ENCODE results near the gene GPSM3. TPM values are rescaled to one million over a fixed set of nuclear protein-coding genes. Genes with fewer than 3 reads are reported as not detected.
A peak's percentile ranks its signal among the peaks of the same experiment; 100 is the strongest.

The GPSM3 gene
- total RNA-seq, 1 experiment from 2014 or later, result 2.0 TPM

DNA sequence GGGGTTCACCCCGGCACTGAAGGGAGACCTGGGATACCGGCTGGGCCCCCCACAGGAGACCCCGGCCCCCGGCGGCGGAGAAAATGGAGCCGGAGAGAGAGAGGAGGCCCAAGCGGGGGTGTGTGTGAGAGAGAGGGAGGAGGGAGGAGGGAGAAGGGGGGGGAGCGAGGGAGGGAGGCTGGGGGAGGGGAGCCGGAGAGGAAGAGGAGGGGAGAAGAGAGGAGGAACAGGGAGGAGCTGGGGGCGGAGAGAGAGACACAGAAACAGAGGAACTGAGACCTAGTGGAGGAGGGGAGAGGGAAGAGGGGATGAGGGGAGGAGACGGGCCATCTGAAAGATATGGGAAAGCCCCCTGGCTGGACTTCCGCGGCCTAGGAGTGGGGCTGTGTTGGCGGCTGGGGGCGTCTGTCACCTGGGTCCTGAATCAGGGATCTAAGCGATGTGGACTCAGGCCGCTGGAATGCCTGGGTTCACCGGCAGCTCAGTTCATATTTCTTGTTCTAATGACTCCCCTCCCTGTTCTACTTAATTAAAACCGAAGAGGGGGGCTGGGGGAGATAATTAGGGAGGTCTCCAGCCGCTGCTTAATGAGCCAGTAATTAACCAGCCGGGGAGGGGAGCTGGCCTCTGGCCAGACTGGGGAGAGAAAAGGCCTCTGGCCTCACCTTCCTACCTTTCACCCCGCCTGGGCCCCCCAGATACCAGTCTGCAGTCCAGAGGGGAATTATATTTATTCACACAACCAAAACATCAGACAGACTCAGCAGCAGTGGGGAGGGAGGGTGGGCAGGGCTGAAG is 2.2 kb downstream of the GPSM3 start, which contains the start of gene PBX2:
TSS of gene PBX2 (minus strand) at position 149 of the 798 bp plus-strand sequence. CDS start 287 bp downstream, outside the sequence.
- TF ChIP-seq POLR2AphosphoS5 (IDR thresholded peaks at IDR 0.05; ENCODE audit: low read depth, low read length) (peak; percentile 64), TCF7L2 (IDR thresholded peaks at IDR 0.05; ENCODE audit: low read depth, low read length) (no peak)

DNA sequence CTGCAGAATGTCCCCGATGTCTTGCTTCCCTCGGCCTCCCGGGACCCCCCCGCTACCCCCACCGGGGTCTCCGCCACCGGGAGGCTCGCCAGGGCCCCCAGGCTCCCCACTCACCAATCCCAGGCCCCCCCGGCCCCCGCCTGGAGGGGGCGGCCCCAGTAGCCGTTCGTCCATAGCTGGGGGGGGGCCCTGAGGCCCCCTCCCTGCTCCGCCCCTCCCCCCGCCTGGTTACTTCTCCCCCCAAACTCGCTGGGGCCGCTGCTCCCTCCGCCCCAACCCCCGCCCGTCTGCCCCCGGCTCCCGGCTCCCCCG is 2.7 kb downstream of the GPSM3 start:
- no TSS peak for BruUV-seq (replicated peaks)
- TF ChIP-seq POLR2AphosphoS5 (IDR thresholded peaks at IDR 0.05; ENCODE audit: low read depth, low read length) (no peak), TCF7L2 (IDR thresholded peaks at IDR 0.05; ENCODE audit: low read depth, low read length) (no peak), REST (IDR thresholded peaks at IDR 0.05; ENCODE audit: insufficient read depth in 1 of 2, low read depth in 2 of 2, low read length in 1 of 2) (no peak), SIN3A (IDR thresholded peaks at IDR 0.05; ENCODE audit: borderline replicate concordance, insufficient read depth, low read depth, low read length) (no peak)
- TF ChIP-seq, protein P1, sequence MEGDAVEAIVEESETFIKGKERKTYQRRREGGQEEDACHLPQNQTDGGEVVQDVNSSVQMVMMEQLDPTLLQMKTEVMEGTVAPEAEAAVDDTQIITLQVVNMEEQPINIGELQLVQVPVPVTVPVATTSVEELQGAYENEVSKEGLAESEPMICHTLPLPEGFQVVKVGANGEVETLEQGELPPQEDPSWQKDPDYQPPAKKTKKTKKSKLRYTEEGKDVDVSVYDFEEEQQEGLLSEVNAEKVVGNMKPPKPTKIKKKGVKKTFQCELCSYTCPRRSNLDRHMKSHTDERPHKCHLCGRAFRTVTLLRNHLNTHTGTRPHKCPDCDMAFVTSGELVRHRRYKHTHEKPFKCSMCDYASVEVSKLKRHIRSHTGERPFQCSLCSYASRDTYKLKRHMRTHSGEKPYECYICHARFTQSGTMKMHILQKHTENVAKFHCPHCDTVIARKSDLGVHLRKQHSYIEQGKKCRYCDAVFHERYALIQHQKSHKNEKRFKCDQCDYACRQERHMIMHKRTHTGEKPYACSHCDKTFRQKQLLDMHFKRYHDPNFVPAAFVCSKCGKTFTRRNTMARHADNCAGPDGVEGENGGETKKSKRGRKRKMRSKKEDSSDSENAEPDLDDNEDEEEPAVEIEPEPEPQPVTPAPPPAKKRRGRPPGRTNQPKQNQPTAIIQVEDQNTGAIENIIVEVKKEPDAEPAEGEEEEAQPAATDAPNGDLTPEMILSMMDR (IDR thresholded peaks at IDR 0.05), result no peak
- ChIA-PET POLR2A (no interaction called here), CTCF (no interaction called here)
- peak overlapping the region; percentile 42 to 74 for H3K4me3 ChIP-seq (ENCODE audit: low read depth in 2 of 2, low read length in 2 of 2)
- intact Hi-C loops (cut with micrococcal nuclease; ENCODE audit: unreplicated experiment), result loop anchor here (10.0 kb wide), 1 partner anchor 75 kb away; no protein-coding TSS in a partner anchor
- ATAC-seq (no peak), DNase-seq (ENCODE audit: low read depth, low spot score) (no peak)
- H3K9me3 ChIP-seq (ENCODE audit: control insufficient read depth, insufficient read depth, low read depth, low read length), result no peaks in the 10 kb centered on the region
- peak overlapping the region; percentile 73 for H3K27ac ChIP-seq (ENCODE audit: low read length)
- in situ Hi-C loops (cut with HindIII; ENCODE audit: low pct_unique_long_range_greater_than_20kb, low sequenced_read_pairs), result no loop called here
- H3K27me3 ChIP-seq (ENCODE audit: control insufficient read depth, insufficient read depth, low read length), result no peaks in the 10 kb centered on the region
- peaks cover 30% of the 10 kb centered on the region for H3K4me1 ChIP-seq (ENCODE audit: control insufficient read depth, insufficient read depth, low read length)
- no peaks in the 10 kb centered on the region; the same call in 1 of the 2 replicates for H3K36me3 ChIP-seq (ENCODE audit: control insufficient read depth, insufficient read depth, low read length)

More for the DNA sequence above, 2.2 kb downstream of the GPSM3 start, which contains the start of gene PBX2:
- BruUV-seq (replicated peaks), result TSS peak; percentile 96
- Histone ChIP-seq H3K27ac (ENCODE audit: low read length) (peak within 1 kb of the TSS; percentile 94), H3K36me3 (ENCODE audit: control insufficient read depth, insufficient read depth, low read length) (no peaks in the 10 kb centered on the region; the same call in 1 of the 2 replicates), H3K27me3 (ENCODE audit: control insufficient read depth, insufficient read depth, low read length) (no peaks in the 10 kb centered on the region), H3K4me1 (ENCODE audit: control insufficient read depth, insufficient read depth, low read length) (peaks cover 32% of the 10 kb centered on the region), H3K4me3 (ENCODE audit: low read depth in 2 of 2, low read length in 2 of 2) (peak within 1 kb of the TSS; percentile 42 to 74), H3K9me3 (ENCODE audit: control insufficient read depth, insufficient read depth, low read depth, low read length) (no peaks in the 10 kb centered on the region)
- ChIA-PET CTCF (no interaction called here), POLR2A (interaction anchor here (0.6 kb wide), 1 partner anchor 11 kb away, joined by 10 read pairs; no protein-coding TSS in a partner anchor)
- in situ Hi-C loops (cut with HindIII; ENCODE audit: low pct_unique_long_range_greater_than_20kb, low sequenced_read_pairs), result no loop called here
- DNase-seq (ENCODE audit: low read depth, low spot score), result no peak
- ATAC-seq, result peak; percentile 79
- intact Hi-C loops (cut with micrococcal nuclease; ENCODE audit: unreplicated experiment), result loop anchor here (10.0 kb wide), 1 partner anchor 75 kb away; no protein-coding TSS in a partner anchor

Data from Panc1 (cell line).